ENCODE measurements around the gene ASIC2.

Gene ASIC2

DNA sequence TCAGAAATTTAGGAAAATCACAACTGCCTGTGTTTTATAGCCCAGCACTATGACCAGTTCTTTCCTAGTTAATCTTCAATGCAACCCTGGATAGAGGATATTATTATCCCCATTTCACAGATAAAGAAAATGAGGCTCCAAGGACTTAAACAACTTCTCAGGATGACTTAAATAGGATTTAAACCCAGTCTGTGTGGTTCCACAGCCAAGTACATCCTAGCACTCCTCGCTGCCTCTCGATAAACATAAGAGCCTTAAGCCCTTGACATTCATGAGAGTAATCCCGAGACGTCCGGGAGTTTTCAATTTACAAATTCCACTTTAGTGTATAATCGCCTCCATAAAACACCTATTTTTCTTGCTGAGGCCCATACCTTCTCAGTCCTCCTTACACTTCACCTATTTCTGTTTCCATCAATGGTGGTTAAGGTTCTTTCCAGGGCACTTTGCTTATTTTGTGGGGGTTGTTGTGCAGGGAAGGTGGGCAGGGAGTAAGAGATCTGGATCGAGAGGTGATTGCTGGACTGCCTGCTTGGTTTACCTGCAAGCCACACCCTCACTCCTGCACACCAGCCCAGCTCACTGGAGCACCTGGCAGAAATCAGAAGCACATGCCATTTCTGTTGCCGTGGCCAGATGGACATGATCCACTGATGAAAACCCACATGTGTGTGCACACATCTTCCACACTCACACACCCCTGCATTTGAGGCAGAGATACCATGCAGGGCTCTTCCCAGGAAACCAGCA lies 50.5 kb downstream of the ASIC2 start:
- DNase-seq = no peak

DNA sequence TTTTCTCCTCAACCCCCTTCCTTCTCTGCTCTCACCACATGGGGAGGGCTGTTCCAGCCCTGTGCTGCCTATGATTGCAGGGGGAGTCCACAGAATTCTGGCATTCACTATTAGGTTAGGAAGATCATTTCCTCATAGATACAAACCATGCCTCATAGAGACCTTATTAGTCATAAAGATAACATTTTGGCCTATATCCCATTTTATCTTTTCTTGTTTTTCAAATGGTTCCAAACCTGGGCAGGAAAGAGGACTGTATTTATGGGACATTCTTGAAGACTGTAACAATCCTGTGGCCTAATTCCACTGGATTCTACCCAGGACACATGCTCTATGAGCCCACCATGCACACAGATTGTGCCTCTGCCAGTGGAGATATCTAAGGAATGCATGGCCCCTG lies 51.7 kb downstream of the ASIC2 start:
- no peak for DNase-seq

DNA sequence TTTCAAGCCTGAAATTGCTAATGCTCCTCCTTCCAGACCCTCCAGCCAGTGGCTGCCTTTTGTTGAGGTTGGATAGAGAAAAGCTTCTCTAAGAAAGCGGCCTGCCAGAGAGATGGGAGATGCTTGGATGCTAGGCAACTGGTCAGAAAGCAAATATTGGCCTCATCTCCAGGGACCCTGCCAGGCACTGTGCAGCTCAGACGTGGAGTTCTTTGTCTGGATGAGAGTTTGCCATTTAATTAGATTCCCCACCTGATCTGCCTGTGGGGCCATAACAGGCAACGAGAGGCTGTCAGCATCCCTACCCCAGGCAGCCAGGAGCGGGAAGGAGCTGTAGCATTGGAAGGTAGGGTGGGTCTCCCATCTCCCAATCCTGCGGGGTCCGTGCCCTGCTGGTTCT lies 52.7 kb downstream of the ASIC2 start:
- no peak for DNase-seq

DNA sequence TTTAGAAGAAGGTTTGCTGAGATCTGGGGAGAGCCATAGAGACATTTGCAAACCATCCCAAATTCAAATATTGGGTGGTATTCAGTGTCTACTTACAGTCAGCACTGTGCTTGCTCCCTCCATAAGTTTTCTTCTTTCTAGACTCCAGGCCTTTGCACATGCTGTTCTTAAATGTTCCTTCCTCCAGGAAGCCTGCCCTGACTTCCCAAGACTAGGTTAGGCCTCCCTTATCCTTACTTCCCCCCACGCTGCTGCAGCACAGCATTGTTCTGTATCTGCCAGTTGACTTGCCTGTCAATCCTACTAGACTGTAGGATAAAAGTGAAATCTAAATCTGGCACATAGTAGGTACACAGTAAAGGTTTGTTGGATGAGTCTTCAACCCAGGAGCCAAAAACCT lies 53.4 kb downstream of the ASIC2 start:
- no peak for DNase-seq

DNA sequence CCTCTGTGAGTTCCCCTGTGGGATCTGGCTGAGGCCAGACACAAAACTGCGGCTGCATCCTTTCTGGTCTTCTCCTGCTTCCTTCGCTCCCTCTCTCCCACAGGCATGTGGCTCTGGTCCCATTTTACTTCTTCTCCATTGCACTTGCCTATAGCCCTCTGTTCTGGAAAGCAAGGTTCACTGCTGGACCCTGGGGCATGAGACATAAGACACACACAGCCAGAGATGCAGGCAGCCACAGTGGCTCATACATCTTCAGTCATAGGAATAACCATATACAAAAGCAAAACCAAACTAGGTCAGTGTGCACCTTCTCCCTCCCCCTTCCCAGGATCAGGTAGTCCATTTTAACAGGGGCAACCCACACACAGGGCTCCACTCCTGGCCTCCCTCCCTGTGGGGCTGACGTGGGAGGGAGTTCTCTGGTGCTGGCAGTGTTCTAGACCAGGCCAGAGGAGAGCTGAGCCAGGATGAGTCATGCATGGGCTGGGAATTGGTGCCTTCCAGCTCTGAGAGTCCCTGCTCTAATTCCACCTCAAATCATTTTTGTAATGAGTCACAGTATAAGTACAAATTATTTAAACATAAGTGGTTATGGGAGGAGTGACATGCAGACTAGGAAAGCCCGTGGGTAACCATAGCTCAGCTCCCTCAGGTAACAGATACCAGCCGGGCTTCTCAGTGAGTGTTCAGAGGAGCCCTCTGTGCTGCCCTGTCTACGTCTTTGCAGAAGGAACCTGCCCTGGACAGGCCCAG lies 58.0 kb downstream of the ASIC2 start:
- DNase-seq = no peak

DNA sequence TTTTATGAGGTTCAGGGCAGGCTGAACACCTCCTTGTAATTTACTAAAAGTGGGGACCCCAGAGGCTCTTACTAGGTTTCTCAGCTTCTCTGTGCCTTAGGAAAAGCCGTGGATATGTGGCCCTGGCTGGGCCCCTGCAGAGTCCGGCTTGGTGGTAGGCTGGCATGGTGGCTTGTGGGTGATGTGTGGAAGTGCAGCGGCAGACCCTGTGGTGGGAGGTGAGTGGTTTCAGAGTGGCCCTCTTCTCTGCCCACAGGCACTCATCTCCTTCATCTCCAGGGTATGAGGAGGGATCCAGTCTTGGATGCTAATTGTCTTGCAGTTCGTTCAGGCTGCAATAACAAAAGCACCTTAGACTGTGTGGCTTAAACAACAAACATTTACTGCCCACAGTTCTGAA lies 58.9 kb downstream of the ASIC2 start:
- no peak for DNase-seq

DNA sequence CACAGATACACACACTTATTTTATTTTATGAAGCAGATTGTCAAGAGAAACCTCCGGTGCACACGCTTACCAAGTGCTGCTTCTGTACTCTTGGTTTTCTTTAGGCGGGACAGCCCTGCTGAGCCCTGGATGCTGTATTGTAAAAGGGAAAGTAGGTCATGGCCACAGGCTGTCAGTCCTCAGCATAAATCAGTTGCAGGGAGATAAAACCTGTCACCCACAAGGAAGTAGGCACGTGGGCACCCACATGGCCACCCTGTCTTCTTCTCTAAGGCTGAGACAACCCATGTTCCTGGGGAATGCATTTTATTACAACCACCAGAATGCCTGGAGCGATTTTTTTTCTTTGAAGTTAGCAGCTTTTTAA lies 59.3 kb downstream of the ASIC2 start:
- DNase-seq = no peak

DNA sequence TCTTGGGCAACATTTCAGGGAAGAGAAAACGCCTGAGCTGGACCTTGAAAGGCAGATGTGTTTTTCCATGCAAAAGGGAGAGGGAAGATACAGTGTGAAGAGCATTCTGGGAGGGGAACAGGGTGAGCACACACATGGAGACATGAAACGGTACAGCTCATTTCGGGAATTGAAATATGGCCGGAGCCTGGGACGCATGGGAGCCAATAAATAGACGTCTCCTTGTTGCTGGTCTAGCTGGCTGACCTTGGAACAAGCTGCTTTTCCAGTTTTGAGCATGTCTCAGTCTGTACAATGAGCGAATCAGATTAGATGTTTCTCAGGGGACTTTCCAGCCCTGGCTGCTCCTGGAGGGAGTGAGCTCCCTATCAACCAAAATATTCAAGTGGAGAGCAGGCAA lies 63.6 kb downstream of the ASIC2 start:
- no peak for DNase-seq

DNA sequence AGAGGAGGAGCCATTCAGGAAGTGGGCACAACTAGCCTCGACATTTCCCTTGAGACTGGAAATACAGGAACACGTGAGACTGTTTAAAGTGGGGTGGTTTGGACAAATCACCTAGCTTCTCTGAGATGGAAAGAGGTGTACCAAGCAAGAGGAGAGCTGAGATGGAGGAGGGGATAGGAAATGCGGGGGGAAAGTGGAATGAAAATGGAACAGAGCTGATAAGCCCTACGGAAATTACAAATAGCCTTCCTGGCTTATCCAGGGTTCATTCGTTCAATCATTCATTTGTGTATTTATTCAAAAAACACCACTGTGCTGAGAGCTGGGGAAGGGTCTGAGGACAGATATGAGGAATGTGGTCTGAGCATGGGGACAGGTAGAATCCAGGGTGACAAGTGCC lies 64.1 kb downstream of the ASIC2 start:
- no peak for DNase-seq

DNA sequence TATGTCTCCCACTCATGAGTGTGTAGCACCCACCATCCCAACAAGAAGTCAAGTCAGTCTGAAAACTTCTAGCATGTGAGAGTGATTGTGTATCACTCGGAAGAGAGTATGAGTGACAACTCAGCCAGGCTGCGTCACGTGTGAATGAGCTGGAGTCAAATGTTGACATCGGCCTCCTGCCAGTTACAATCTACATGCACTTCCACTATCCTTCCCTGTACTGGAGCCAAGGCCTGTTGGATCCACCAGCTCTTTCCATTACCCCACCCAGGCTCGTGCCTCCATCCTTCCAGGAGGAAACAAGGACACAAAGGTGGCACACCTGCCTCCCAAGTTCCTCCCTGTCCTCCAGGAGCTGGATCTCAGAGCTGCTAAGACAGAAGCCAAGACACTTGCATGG lies 64.5 kb downstream of the ASIC2 start:
- no peak for DNase-seq

DNA sequence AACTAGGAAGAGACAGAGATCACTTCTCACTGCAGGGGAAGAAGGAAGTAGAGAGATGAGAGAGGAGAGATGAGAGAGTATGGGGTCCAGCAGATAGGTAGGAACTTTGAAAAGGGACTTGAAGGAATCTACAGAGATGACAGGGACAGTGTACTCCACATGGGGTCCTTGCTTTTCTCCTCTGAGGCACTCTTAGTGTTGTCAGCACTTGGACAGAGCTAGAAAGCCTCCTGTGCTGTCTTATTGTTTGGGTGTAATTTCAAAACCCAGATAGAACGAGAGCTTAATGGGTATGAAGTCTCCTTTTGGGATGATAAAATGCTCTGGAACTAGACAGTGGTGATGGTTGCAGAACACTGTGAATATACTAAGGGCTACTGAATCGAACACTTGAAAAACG lies 65.2 kb downstream of the ASIC2 start:
- no peak for DNase-seq

DNA sequence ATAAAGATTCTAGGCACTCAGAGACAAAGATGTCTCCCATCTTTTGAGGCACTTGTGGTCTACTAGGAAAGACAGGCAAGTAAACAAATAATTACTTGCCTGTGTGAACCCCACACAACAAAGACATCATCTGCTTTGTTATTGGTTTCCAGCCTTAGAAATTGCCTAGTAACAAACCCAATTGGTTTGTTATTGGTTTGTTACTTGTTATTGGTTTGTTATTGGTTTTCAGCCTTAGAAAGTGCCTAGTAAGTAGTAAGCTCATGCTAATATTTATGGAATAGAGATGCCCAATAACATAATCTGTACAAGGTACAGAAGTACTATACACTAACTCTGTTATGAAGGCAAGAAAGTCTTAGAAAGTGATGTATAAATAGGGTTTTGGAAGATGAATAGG lies 67.1 kb downstream of the ASIC2 start:
- DNase-seq = no peak

DNA sequence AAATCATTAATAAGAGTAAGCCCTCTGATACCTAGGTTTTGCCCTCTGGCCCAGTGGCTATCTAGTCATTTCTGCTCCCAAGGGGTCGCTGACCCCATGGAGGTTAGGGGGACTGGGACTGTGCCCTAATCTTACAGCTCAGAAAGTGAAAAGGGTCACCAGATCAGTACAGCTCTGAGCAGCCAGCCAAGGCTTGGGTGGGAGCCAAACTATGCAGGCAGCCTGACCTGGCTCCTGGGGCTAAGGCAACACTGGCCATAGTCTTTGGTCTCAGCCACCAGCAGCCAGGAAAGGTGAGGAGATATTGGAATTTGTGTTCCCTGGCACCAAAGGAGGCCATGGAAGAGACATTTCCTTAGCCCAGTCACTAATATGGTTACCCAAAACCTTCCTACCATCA lies 67.6 kb downstream of the ASIC2 start:
- no peak for DNase-seq

DNA sequence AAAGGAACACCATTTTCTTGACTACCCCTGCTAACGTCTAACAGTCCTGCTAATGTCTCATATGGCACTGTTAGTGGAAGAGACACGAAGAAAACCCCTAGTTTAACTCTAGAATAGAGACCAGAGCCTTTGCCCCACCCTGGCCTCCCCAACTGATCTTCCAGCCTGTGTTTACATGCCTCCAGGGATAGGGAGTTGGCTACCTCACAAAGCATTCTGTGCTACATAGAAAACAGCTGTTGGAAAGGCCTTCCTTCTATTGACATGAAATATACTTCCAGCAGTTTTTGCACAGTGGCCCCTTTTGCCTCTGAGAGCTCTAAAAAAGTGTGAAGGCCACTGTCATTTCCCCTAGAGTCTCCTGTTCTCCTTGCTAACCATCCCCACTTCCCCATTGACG lies 73.1 kb downstream of the ASIC2 start:
- no peak for DNase-seq

DNA sequence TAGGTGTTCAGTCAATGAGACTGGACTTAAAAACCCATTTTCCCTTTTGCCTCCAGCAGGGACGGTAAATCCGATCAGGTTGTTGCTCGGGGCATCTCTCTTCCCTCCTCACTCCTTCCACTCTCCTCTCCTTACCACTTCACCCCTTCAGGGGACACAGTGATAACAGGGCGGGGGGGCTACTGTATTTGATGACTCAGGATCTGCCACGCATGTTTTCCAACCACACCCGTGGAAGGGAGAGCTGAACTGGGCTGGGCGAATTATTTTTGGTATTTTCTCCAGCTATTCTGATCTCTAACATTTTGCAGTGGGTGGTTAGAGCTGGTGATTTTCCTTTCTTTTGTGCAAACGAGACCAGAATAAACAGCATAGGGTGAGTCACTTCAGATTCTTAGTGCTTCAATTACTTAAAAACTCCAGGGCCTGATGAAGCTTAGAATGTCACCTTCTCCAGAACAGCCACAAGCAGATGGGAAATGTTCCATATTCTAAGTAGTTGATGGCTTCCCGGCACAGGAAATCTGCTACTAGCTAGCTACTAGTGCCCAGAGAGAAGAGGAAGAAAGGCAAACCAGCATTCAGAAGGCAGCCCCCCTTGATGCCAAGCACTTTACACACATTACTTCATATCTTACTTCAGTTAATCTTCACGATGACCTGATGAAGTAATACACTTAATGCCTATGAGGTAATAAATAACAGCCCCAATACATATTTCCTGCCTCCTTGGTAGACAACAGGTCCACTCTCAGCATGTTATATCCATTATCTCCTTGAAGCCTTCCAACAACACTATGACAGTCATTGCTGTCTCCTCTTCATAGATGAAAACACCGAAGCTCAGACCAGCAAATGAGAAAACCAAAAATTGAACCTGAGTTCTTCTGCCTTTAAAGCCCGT lies 74.1 kb downstream of the ASIC2 start:
- no peak for DNase-seq

DNA sequence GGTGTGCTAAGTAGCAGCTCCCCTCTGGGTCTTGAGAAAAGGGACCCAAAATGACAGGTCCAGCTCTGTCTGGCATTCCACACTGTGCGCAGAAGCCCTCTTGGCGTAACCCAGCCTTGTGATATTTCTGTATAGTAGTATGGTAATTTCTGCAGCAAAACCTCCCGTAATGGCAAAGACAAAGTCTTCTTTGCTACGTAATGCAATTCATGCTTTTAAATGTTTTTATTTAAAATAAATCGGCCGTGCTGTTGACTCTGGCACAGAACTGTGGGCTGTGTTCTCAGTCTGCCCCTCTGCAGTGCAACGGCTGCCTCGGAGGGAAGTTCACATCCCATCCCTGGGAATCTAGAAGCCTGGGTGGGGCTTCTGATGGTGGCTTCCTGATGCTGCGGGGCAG lies 75.2 kb downstream of the ASIC2 start:
- no peak for DNase-seq

DNA sequence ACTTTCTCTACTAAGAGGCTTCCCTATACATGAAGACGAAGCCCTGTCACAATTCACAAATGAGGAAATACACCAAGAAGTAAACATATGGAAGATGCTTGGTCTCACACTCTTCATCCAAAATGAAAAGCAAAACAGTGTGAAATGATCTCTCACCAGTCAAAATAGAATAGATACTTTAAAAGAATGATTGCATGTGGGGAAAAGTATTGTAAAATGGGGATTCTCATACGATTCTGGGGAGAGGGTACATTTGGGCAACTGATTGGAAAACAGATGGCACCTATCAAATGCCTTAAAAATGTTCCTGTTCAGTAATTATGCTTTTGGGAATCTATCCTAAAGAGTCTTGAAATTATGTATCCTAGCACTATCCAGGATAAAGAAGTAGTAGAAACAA lies 78.1 kb downstream of the ASIC2 start:
- no peak for DNase-seq

DNA sequence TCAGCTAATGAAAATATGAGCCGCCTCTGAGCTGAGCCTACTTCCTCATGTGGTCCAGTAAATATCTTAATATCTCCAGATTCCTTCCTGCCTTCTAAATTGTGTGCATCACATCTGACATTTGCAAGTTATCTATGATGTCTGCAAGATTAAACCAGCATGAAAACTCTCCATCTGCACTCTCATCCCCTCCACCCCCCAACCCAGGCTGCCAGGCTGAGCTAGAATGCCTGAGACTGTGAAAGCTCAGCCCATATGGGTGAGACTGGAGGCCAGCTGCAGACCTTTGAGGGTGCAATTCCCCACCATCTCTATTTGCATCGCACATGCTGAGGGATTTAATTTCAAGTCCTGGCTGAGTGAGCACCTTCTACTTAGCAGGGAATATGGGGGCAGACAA lies 82.8 kb downstream of the ASIC2 start:
- no peak for DNase-seq

DNA sequence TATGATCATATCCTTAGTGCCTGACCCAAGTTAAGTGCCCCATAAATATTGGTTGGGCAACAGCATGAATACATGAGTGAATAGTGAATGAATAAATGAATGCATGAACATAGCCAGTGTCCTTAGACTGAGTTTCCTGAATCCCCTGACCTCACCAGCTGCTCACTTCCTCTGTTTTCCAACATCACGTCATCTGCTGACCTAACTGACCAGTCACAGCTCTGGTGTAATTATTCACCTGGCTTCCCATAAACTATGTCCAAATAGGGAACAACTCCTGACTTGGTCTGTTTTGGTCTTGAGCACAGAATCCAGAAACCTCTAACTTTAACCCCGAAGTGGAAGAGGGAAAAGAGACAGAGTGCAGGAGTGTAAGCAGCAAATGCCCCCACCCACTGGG lies 83.4 kb downstream of the ASIC2 start:
- DNase-seq = no peak

DNA sequence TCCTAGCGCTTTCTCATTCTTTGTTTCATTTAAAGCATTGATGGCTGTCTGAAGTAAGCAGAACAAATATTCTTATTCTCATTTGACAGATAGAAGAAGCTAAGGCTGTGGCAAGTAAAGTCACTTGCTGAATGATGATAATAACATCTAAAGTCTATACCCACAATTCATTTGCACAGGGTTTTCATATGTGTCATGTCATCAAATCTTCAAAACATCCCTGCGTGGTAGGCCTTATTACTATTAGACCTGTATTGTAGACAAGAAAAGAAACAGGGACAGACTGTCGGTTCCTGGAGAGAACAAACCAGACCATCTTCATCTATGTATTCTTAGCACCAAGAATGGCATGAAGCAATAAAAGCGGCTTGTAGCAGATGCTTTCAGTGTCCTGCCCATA lies 85.9 kb downstream of the ASIC2 start:
- DNase-seq = no peak

DNA sequence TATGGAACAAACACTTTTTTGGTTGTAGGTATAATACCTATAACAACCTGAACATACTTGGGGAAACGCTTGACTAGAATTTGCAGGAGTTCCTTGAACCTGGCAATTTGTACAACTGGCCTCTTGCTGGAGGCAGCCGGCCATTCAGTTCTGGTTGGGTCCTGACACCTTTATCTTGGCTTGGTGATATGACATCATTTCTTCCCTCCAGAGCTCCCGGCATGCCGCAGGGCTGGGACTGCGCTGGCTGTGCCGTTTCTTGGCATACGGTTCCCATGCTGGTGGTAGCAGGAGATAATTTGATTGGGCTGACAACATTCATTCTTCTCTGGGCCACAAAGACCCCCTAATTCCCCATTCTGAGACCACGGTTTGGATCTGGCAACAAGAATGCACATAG lies 87.5 kb downstream of the ASIC2 start:
- DNase-seq = no peak

DNA sequence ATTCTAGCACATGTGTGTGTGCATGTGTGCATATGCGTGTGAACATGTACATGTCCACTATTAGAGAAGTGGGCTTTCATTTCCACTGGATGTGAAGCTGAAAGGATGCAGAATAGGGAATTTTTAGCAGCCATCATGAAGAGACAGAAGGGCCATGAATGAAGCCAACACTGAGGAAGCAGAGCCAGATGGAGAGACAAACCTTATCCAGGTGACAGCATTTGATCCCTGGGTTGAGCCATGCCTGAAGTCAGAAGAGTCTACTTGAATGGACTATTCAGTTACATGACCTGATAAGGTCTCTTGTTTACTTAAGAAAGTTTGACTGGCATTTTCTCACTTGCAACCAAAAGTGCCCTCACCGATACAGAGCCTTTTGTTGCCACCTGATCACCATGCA lies 88.4 kb downstream of the ASIC2 start:
- DNase-seq = no peak

DNA sequence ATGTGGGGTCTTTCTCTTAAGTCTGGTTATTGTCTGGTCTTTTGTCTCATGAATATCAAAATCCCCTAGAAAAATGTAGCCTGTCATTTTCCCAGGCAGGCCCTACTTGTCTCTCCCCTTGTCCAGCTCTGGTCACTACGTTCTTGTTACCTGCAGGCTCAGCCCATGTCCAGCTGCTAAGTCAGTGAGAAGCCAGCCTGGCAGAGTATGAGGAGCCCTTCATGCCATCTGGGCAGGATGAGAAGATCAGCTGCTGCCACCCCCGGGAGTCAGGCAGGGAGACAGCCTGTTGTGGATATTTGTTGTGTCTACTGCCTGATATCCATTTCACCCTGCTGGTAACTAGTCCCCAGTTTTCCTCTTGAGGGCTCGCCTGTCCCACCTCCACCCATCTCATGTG lies 88.9 kb downstream of the ASIC2 start:
- DNase-seq = no peak
